Adrenal gland (tissue), 12 donors: ENCODE measurements around the gene EPHB2. TPM values are rescaled to one million over a fixed set of nuclear protein-coding genes. Genes with fewer than 3 reads are reported as not detected.

Experiments
- DNase-seq, 7 donors: peaks; one replicate each; pipeline ENCODE4 v3.0.0-alpha.2; 2019 to 2020
- H3K27ac ChIP-seq, 5 donors: fragments of 200-600 bp; sonication (generic) in 4 of 5; 1 replicate in 3 of 5; 2 replicates in 2 of 5; pipeline versions ENCODE4 v1.5.1 to v1.8.0; 2016 to 2020; ENCODE audit warnings: mild to moderate bottlenecking in 1 of 5
- H3K27me3 ChIP-seq: fragments of 200-600 bp; 2 replicates; pipeline ENCODE4 v1.8.0; 2021
- H3K36me3 ChIP-seq, 2 donors: fragments of 200-600 bp; replicated peaks in 1 of 2; 1 replicate in 1 of 2; 2 replicates in 1 of 2; pipeline versions ENCODE4 v1.5.1 to v1.8.0; 2018 to 2022
- H3K4me1 ChIP-seq, 2 donors: fragments of 200-600 bp; replicated peaks in 1 of 2; 1 replicate in 1 of 2; 2 replicates in 1 of 2; pipeline versions ENCODE4 v1.5.1 to v1.8.0; 2018 to 2021
- H3K4me3 ChIP-seq, 4 donors: fragments of 200-600 bp; sonication (generic) in 3 of 4; one replicate each; pipeline ENCODE4 v1.5.1; 2016 to 2018
- H3K9me3 ChIP-seq, 3 donors: fragments of 200-600 bp; sonication (generic) in 1 of 3; replicated peaks in 1 of 3; 1 replicate in 2 of 3; 2 replicates in 1 of 3; pipeline versions ENCODE4 v1.5.1 to v1.8.0; 2016 to 2021
- CTCF ChIP-seq, 6 experiments: fragments of 450-650 bp in 4 of 6; fragments of 200-600 bp in 2 of 6; sonication (generic) in 1 of 6; IDR thresholded peaks; 1 replicate in 5 of 6; 2 replicates in 1 of 6; pipeline versions ENCODE4 v1.5.1 to v1.8.0; 2016 to 2021; ENCODE audit warnings: antibody characterized with exemption in 6 of 6, mild to moderate bottlenecking in 2 of 6, moderate library complexity in 1 of 6
- POLR2A ChIP-seq, 2 donors: fragments of 450-650 bp; IDR thresholded peaks; one replicate each; pipeline ENCODE4 v1.6.1; 2017; ENCODE audit warnings: antibody characterized with exemption in 2 of 2, mild to moderate bottlenecking in 2 of 2, moderate library complexity in 1 of 2
- WGBS, 4 donors: extraction: QIAGEN DNeasy Blood & Tissue Kit in 2 of 4; methylation state at CpG; one replicate each; pipeline versions ENCODE4 v1.1.5 to v1.1.7; 2013 to 2017; 5-methylcytosine and 5-hydroxymethylcytosine counted together
- intact Hi-C, 2 donors: fragments of 100-400 bp; cut with DNase I; formaldehyde crosslinking; loops; one replicate each; pipeline versions ENCODE4 v1.14.1 to v1.15.0; 2022 to 2023
- polyA plus RNA-seq, 3 donors: library from polyadenylated mRNA; stranded (reverse); fragments of 200-250 nt in 2 of 3; fragments of 350-450 nt in 1 of 3; fragmentation: Illumina TruSeq in 1 of 3; extraction: RNeasy Lipid Tissue Mini Kit (QIAGEN cat#74804) in 1 of 3; gene quantifications; one replicate each; pipeline ENCODE4 v1.2.3, GENCODE V29; 2013 to 2014
- total RNA-seq, 9 donors: library from RNA; depleted of rRNA in 4 of 9; stranded (reverse); fragments of >200 nt in 4 of 9; fragments of 120-200 nt in 1 of 9; fragmentation: NEBNext Ultra II Directional in 1 of 9; extraction: Animal tissue kit (Norgen Biotek cat#: 25700) in 1 of 9; gene quantifications; one replicate each; pipeline versions ENCODE4 v1.1.0 to v1.2.4, GENCODE V29; 2013 to 2023
- donor health status: healthy with polysubstance abuse.
- donor health status: Bipolar disorder and iron deficiency.
- donor health status: DM: yes; HTN: yes; CAD: no.
- donor health status: DM: no; HTN: no; CAD: no.
- donor health status: DM: no; HTN: no; CAD: no.
- donor health status: DM: yes; HTN: yes; CAD: no.

The EPHB2 gene
- total and polyA plus RNA-seq, 12 donors: 0.67 to 10.3 (median 3.1) TPM

- 80 to 87% (median 83%) methylated on average over 4 of the region's 4 CpGs for WGBS, 4 donors
- intact Hi-C loops: no loop called here
- H3K27me3 ChIP-seq: no peaks in the 10 kb centered on the region
- TF ChIP-seq CTCF (IDR thresholded peaks at IDR 0.05) (no peak), POLR2A (IDR thresholded peaks at IDR 0.05) (no peak)
- no peak overlapping the region for H3K4me3 ChIP-seq
- no peak for DNase-seq
- no peaks in the 10 kb centered on the region for H3K36me3 ChIP-seq
- H3K9me3 ChIP-seq: no peaks in the 10 kb centered on the region
- H3K27ac ChIP-seq: no peak overlapping the region
- peaks cover 5 to 14% of the 10 kb centered on the region in 2 donors for H3K4me1 ChIP-seq
Measured at GRCh38 chr1:22786719-22787489, 76.3 kb downstream of the EPHB2 start.

GRCh38 chr1:22787636-22788035 is 77.0 kb downstream of the EPHB2 start:
- no peak overlapping the region for H3K4me3 ChIP-seq
- H3K27ac ChIP-seq: no peak overlapping the region
- WGBS, 4 donors: 90 to 100% (median 96%) methylated on average over 1 to 2 of the region's 2 CpGs
- no peaks in the 10 kb centered on the region for H3K36me3 ChIP-seq
- H3K27me3 ChIP-seq: no peaks in the 10 kb centered on the region
- peaks cover 5 to 14% of the 10 kb centered on the region in 2 donors for H3K4me1 ChIP-seq
- intact Hi-C loops: no loop called here
- no peaks in the 10 kb centered on the region for H3K9me3 ChIP-seq
- TF ChIP-seq CTCF (IDR thresholded peaks at IDR 0.05) (no peak), POLR2A (IDR thresholded peaks at IDR 0.05) (no peak)
- no peak for DNase-seq

DNA sequence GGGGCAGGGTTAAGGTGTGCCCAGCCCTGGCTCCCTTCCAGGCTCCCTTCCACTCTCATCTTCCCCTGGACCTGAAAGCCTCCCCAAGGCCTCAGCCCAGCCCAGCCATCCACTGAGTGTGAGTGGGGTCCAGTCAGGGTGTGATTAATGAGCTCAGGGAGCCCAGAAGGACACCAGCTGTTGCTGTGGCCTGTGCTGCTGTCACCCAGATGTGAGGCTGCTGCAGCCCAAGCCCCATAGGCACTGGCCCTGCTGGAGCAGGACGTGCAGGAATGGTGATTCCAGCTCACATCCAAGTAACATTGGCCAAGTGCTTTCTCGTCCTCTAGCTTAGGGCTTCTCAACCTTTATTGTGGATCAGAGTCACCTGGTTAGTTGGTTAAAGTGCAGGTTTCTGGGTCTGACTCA is 77.6 kb downstream of the EPHB2 start:
- H3K4me3 ChIP-seq: no peak overlapping the region
- no peak overlapping the region for H3K27ac ChIP-seq
- intact Hi-C loops: no loop called here
- H3K9me3 ChIP-seq: no peaks in the 10 kb centered on the region
- no peaks in the 10 kb centered on the region for H3K36me3 ChIP-seq
- TF ChIP-seq POLR2A (IDR thresholded peaks at IDR 0.05) (no peak), CTCF (IDR thresholded peaks at IDR 0.05) (no peak)
- no peaks in the 10 kb centered on the region for H3K27me3 ChIP-seq
- 25 to 92% (median 77%) methylated on average over 2 of the region's 2 CpGs for WGBS, 4 donors
- H3K4me1 ChIP-seq: peaks cover 5 to 14% of the 10 kb centered on the region in 2 donors
- DNase-seq: no peak

DNA sequence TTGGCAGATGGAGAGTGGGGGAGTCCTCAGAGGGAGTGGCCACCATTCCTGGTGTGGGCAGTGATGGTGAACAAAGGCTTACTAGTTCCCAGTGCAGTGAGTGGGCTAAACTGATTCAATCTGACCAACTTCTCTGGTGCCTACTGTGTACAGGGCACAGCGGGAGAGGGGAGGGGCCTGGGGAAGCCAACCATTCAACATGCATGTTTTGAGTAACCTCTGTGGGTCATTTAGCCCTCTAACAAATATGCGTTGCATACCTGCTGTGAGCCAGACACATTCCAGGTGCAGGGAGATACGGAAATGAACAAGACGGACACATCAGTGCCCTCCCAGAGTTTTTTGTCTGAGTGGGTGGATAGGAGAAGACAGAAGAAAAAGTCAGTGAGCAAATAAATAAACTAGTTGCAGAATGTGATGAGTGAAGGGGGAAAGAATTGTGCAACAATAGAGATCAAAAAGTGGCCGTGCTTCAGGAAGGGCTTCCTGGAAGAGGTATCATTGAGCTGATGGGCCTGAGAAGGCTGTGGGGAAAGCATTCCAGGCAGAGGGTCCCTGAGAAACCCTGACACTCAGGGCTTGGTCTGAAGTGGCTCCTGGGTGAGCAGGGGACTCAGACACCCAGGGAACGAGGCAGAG is 78.8 kb downstream of the EPHB2 start:
- intact Hi-C loops: no loop called here
- no peak for DNase-seq
- H3K9me3 ChIP-seq: no peaks in the 10 kb centered on the region
- H3K27me3 ChIP-seq: no peaks in the 10 kb centered on the region
- H3K27ac ChIP-seq: no peak overlapping the region
- H3K4me1 ChIP-seq: peaks cover 5 to 16% of the 10 kb centered on the region in 2 donors
- no peaks in the 10 kb centered on the region for H3K36me3 ChIP-seq
- TF ChIP-seq CTCF (IDR thresholded peaks at IDR 0.05) (no peak), POLR2A (IDR thresholded peaks at IDR 0.05) (no peak)
- WGBS, 4 donors: 86 to 89% (median 86%) methylated on average over 6 of the region's 6 CpGs
- H3K4me3 ChIP-seq: no peak overlapping the region
